ENCODE results near the gene LBP.

GRCh38 chr20:38363004-38363747 lies 16.9 kb downstream of the LBP start:
- TF ChIP-seq CTCF (conservative IDR thresholded peaks at IDR 0.05; ENCODE audit: low read depth in 2 of 2) (no peak), EZH2 (IDR thresholded peaks at IDR 0.05; ENCODE audit: low read depth, unreplicated experiment) (no peak), JUNB (IDR thresholded peaks at IDR 0.05; ENCODE audit: unreplicated experiment) (no peak)

Measured in GM23338 (cell line).